ENCODE results near the gene SERPINA7. TPM values are rescaled to one million over a fixed set of nuclear protein-coding genes. Genes with fewer than 3 reads are reported as not detected.
"Not testable (repeated sequence)": the region's sequence is repeated elsewhere in the genome, so short reads cannot be mapped to it uniquely, and the experiment has no call there.

SERPINA7 gene
- total RNA-seq, 3 donors from 2014 or later: not detected

DNA sequence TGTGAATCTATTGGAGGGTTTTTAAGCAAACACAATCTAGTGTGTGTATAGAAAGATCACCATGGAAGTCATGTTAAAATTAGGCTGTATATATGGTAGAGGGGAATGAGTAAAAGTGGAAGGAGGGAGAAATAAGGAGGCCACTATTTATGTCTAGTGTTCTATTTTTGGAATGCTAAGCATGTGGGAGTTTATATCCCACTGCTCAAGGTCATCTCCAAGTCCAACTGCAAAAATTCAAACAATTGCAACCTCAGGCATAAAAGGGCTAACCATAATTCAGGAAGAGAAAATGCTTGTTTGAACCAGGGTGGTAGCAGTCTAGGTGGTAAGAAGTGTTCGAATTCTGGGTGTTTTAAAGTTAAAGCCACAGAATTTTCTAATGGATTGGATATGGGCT is 39.2 kb downstream of the SERPINA7 start:
- ATAC-seq: no peak
- Histone ChIP-seq H3K4me1 (ENCODE audit: low read depth) (no peaks in the 10 kb centered on the region), H3K9me3 (no peaks in the 10 kb centered on the region), H3K4me3 (no peak overlapping the region), H3K36me3 (ENCODE audit: low read depth) (no peaks in the 10 kb centered on the region)
- intact Hi-C loops (cut with DNase I, micrococcal nuclease): no loop called here
- TF ChIP-seq, protein P1, sequence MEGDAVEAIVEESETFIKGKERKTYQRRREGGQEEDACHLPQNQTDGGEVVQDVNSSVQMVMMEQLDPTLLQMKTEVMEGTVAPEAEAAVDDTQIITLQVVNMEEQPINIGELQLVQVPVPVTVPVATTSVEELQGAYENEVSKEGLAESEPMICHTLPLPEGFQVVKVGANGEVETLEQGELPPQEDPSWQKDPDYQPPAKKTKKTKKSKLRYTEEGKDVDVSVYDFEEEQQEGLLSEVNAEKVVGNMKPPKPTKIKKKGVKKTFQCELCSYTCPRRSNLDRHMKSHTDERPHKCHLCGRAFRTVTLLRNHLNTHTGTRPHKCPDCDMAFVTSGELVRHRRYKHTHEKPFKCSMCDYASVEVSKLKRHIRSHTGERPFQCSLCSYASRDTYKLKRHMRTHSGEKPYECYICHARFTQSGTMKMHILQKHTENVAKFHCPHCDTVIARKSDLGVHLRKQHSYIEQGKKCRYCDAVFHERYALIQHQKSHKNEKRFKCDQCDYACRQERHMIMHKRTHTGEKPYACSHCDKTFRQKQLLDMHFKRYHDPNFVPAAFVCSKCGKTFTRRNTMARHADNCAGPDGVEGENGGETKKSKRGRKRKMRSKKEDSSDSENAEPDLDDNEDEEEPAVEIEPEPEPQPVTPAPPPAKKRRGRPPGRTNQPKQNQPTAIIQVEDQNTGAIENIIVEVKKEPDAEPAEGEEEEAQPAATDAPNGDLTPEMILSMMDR (IDR thresholded peaks at IDR 0.05): no peak
- no peak for DNase-seq

- H3K36me3 ChIP-seq (ENCODE audit: low read depth); DNase-seq; H3K4me3 ChIP-seq; H3K4me1 ChIP-seq (ENCODE audit: low read depth); H3K9me3 ChIP-seq; ATAC-seq; intact Hi-C loops (cut with DNase I, micrococcal nuclease): not testable (repeated sequence)
Measured at GRCh38 chrX:105988487-105988886, 50.0 kb downstream of the SERPINA7 start.

Other genes with a start within 250 kb of the SERPINA7 start
- gene NRK, start 216.2 kb downstream of the SERPINA7 start, total RNA-seq: 1 to 10 TPM in 1 of 3 donors, under 1 TPM in 2; 0.10 to 2.4 (median 0.20) TPM
- under 1 TPM; 0.06 to 0.49 (median 0.12) TPM for gene PWWP3B, start 129.6 kb upstream of the SERPINA7 start, total RNA-seq